H9 (cell line): Measurements from ENCODE around the gene SIRPB1. TPM values are rescaled to one million over a fixed set of nuclear protein-coding genes. Genes with fewer than 3 reads are reported as not detected.

Experiments
- DNase-seq: peaks from one replicate; pipeline ENCODE4 v3.0.0-alpha.2; 2017
- H2AFZ ChIP-seq: one replicate; pipeline ENCODE4 v1.6.1; 2013; ENCODE audit warnings: mild to moderate bottlenecking, low read length, control low read depth, moderate library complexity
- H2AK5ac ChIP-seq: 2 replicates; pipeline ENCODE4 v1.6.1; 2013; ENCODE audit warnings: low read length, control low read depth, mixed read lengths; ENCODE audit not compliant: insufficient read length
- H2BK120ac ChIP-seq: one replicate; pipeline ENCODE4 v1.6.1; 2013; ENCODE audit warnings: low read depth, mild to moderate bottlenecking, low read length, control low read depth, inconsistent platforms; ENCODE audit not compliant: poor library complexity, severe bottlenecking
- H2BK12ac ChIP-seq: 2 replicates; pipeline ENCODE4 v1.6.1; 2013; ENCODE audit warnings: low read length, control low read depth, mixed read lengths, low read depth; ENCODE audit not compliant: insufficient read length
- H2BK15ac ChIP-seq: 2 replicates; pipeline ENCODE4 v1.6.1; 2013; ENCODE audit warnings: low read depth, low read length, control low read depth
- H2BK20ac ChIP-seq: one replicate; pipeline ENCODE4 v1.6.1; 2013; ENCODE audit warnings: low read depth, mild to moderate bottlenecking, low read length, control low read depth, inconsistent platforms; ENCODE audit not compliant: poor library complexity, severe bottlenecking
- H2BK5ac ChIP-seq: 2 replicates; pipeline ENCODE4 v1.6.1; 2013; ENCODE audit warnings: low read length, control low read depth, mixed read lengths; ENCODE audit not compliant: insufficient read length
- H3K14ac ChIP-seq: 2 replicates; pipeline ENCODE4 v1.6.1; 2013; ENCODE audit warnings: low read length, control low read depth; ENCODE audit not compliant: insufficient read depth
- H3K18ac ChIP-seq: 2 replicates; pipeline ENCODE4 v1.6.1; 2013; ENCODE audit warnings: low read depth, mild to moderate bottlenecking, mixed read lengths, low read length, control low read depth; ENCODE audit not compliant: insufficient read length
- H3K23ac ChIP-seq: 2 replicates; pipeline ENCODE4 v1.6.1; 2013; ENCODE audit warnings: low read length, control low read depth, mixed read lengths, low read depth; ENCODE audit not compliant: insufficient read length
- H3K23me2 ChIP-seq: 2 replicates; pipeline ENCODE4 v1.6.1; 2013; ENCODE audit warnings: low read depth, mild to moderate bottlenecking, mixed read lengths, low read length, control low read depth; ENCODE audit not compliant: insufficient read length, poor library complexity, severe bottlenecking
- H3K27ac ChIP-seq: 2 replicates; pipeline ENCODE4 v1.5.1; 2013; ENCODE audit warnings: low read length, control low read depth, mixed read lengths, low read depth; ENCODE audit not compliant: insufficient read length
- H3K27me3 ChIP-seq: 2 replicates; pipeline ENCODE4 v1.6.1; 2013; ENCODE audit warnings: low read length, control low read depth, inconsistent platforms; ENCODE audit not compliant: insufficient read depth
- H3K4ac ChIP-seq: 2 replicates; pipeline ENCODE4 v1.6.1; 2013; ENCODE audit warnings: low read depth, mild to moderate bottlenecking, control low read depth, inconsistent platforms, low read length, moderate library complexity
- H3K4me1 ChIP-seq: 2 replicates; pipeline ENCODE4 v1.6.1; 2013; ENCODE audit warnings: low read length, control low read depth, inconsistent platforms; ENCODE audit not compliant: insufficient read depth
- H3K4me2 ChIP-seq: 2 replicates; pipeline ENCODE4 v1.6.1; 2013; ENCODE audit warnings: low read length, control low read depth, mixed read lengths; ENCODE audit not compliant: insufficient read length, insufficient read depth
- H3K56ac ChIP-seq: 2 replicates; pipeline ENCODE4 v1.6.1; 2013; ENCODE audit warnings: low read depth, mild to moderate bottlenecking, mixed read lengths, low read length, control low read depth; ENCODE audit not compliant: insufficient read length
- H3K79me1 ChIP-seq: 2 replicates; pipeline ENCODE4 v1.6.1; 2013; ENCODE audit warnings: low read depth, mild to moderate bottlenecking, moderate library complexity, low read length, control low read depth, inconsistent platforms; ENCODE audit not compliant: insufficient read depth, poor library complexity, severe bottlenecking
- H3K79me2 ChIP-seq: 2 replicates; pipeline ENCODE4 v1.6.1; 2013; ENCODE audit warnings: low read length, control low read depth, inconsistent platforms; ENCODE audit not compliant: insufficient read depth
- H3K9ac ChIP-seq: 2 replicates; pipeline ENCODE4 v1.6.1; 2013; ENCODE audit warnings: low read length, control low read depth, mixed read lengths; ENCODE audit not compliant: insufficient read length; ENCODE audit errors: extremely low read depth
- H3K9me3 ChIP-seq: one replicate; pipeline ENCODE4 v1.6.1; 2013; ENCODE audit warnings: low read depth, low read length, inconsistent platforms; ENCODE audit not compliant: control insufficient read depth
- H3T11ph ChIP-seq: one replicate; pipeline ENCODE4 v1.6.1; 2013; ENCODE audit warnings: mild to moderate bottlenecking, low read length, control low read depth, inconsistent platforms
- H4K20me1 ChIP-seq: one replicate; pipeline ENCODE4 v1.6.1; 2013; ENCODE audit not compliant: control insufficient read depth, insufficient read length, insufficient read depth
- H4K5ac ChIP-seq: 2 replicates; pipeline ENCODE4 v1.6.1; 2013; ENCODE audit warnings: low read depth, mild to moderate bottlenecking, mixed read lengths, low read length, control low read depth; ENCODE audit not compliant: insufficient read length
- H4K8ac ChIP-seq: replicated peaks from 2 replicates; pipeline ENCODE4 v1.6.1; 2013; ENCODE audit warnings: low read length, control low read depth, mixed read lengths, low read depth; ENCODE audit not compliant: insufficient read length
- H4K91ac ChIP-seq: 2 replicates; pipeline ENCODE4 v1.6.1; 2013; ENCODE audit warnings: low read depth, mild to moderate bottlenecking, moderate library complexity, mixed read lengths, low read length, control low read depth; ENCODE audit not compliant: insufficient read length
- H3K27ac Mint-ChIP-seq, 3 experiments: 2 replicates in 2 of 3; 3 replicates in 1 of 3; pipeline ENCODE4 v1.8.0; 2020 to 2021; ENCODE audit warnings: mixed read lengths in 3 of 3, mild to moderate bottlenecking in 1 of 3, moderate library complexity in 1 of 3
- H3K27me3 Mint-ChIP-seq: 2 replicates; pipeline ENCODE4 v1.8.0; 2021; ENCODE audit warnings: low read depth, mild to moderate bottlenecking, moderate library complexity, mixed read lengths
- H3K36me3 Mint-ChIP-seq, 3 experiments: 2 replicates in 2 of 3; 3 replicates in 1 of 3; pipeline ENCODE4 v1.8.0; 2020 to 2021; ENCODE audit warnings: low read depth in 3 of 3, mixed read lengths in 3 of 3; ENCODE audit not compliant: insufficient read depth in 1 of 3
- H3K4me1 Mint-ChIP-seq, 2 experiments: 2 replicates each; pipeline ENCODE4 v1.8.0; 2020; ENCODE audit warnings: mixed read lengths in 2 of 2
- H3K4me3 Mint-ChIP-seq, 2 experiments: 2 replicates in 1 of 2; 3 replicates in 1 of 2; pipeline ENCODE4 v1.8.0; 2020 to 2021; ENCODE audit warnings: mild to moderate bottlenecking in 2 of 2, mixed read lengths in 2 of 2, moderate library complexity in 1 of 2
- H3K9me3 Mint-ChIP-seq, 2 experiments: 2 replicates in 1 of 2; 3 replicates in 1 of 2; pipeline ENCODE4 v1.8.0; 2020; ENCODE audit warnings: mild to moderate bottlenecking in 2 of 2, mixed read lengths in 2 of 2, moderate library complexity in 1 of 2
- WGBS: extraction: QIAGEN DNeasy Blood & Tissue Kit; methylation state at CpG from one replicate; pipeline ENCODE4 v1.1.7; 2013; ENCODE audit warnings: missing lambda C conversion rate, low lambda C conversion rate, mixed read lengths; ENCODE audit not compliant: insufficient read length; ENCODE audit errors: extremely low coverage; 5-methylcytosine and 5-hydroxymethylcytosine counted together
- total RNA-seq: library from RNA; stranded (reverse); gene quantifications from 2 replicates; pipeline ENCODE4 v1.2.1, GENCODE V29; 2021
- TF ChIP-seq, protein P1 (sequence below): fragments of 200-600 bp; sonication (generic); conservative IDR thresholded peaks from 3 replicates; pipeline ENCODE4 v1.8.0; 2021; ENCODE audit warnings: antibody characterized with exemption, mild to moderate bottlenecking

The SIRPB1 gene
- total RNA-seq, 1 experiment from 2014 or later, result 1.0 TPM

GRCh38 chr20:1621316-1621715, 1.5 kb upstream of the SIRPB1 start:
- Histone ChIP-seq H3K27ac (no peak overlapping the region), H2AK5ac (no peak overlapping the region), H3K56ac (no peak overlapping the region), H2BK12ac (no peak overlapping the region), H3K9ac (no peak overlapping the region), H4K5ac (no peak overlapping the region), H4K8ac (no peak overlapping the region), H4K91ac (no peak overlapping the region), H3T11ph (no peak overlapping the region), H3K9me3 (no peaks in the 10 kb centered on the region), H4K20me1 (no peaks in the 10 kb centered on the region), H3K27me3 (no peaks in the 10 kb centered on the region; the same call in 1 of the 2 replicates), H3K4ac (no peak overlapping the region), H2BK15ac (no peak overlapping the region), H3K4me1 (no peaks in the 10 kb centered on the region), H3K79me1 (no peaks in the 10 kb centered on the region), H3K4me2 (no peak overlapping the region), H2BK20ac (no peak overlapping the region), H2AFZ (no peak overlapping the region), H2BK120ac (no peak overlapping the region), H3K23ac (no peak overlapping the region), H2BK5ac (no peak overlapping the region), H3K79me2 (no peaks in the 10 kb centered on the region), H3K18ac (no peak overlapping the region), H3K23me2 (no peaks in the 10 kb centered on the region), H3K14ac (no peak overlapping the region)
- Mint-ChIP-seq H3K9me3 (peaks cover 2 to 4% of the 10 kb centered on the region in 2 experiments), H3K4me1 (peaks cover 8 to 11% of the 10 kb centered on the region in 2 experiments), H3K36me3 (no peaks in the 10 kb centered on the region; a peak in 1 of 7 replicates), H3K27me3 (peaks cover 7% of the 10 kb centered on the region), H3K27ac (no peak overlapping the region), H3K4me3 (no peak overlapping the region)
- no peak for DNase-seq
- TF ChIP-seq, protein P1, sequence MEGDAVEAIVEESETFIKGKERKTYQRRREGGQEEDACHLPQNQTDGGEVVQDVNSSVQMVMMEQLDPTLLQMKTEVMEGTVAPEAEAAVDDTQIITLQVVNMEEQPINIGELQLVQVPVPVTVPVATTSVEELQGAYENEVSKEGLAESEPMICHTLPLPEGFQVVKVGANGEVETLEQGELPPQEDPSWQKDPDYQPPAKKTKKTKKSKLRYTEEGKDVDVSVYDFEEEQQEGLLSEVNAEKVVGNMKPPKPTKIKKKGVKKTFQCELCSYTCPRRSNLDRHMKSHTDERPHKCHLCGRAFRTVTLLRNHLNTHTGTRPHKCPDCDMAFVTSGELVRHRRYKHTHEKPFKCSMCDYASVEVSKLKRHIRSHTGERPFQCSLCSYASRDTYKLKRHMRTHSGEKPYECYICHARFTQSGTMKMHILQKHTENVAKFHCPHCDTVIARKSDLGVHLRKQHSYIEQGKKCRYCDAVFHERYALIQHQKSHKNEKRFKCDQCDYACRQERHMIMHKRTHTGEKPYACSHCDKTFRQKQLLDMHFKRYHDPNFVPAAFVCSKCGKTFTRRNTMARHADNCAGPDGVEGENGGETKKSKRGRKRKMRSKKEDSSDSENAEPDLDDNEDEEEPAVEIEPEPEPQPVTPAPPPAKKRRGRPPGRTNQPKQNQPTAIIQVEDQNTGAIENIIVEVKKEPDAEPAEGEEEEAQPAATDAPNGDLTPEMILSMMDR, result no peak
- no CpG with 5 or more reads among the region's 1 CpG for WGBS
